K562 (cell line): ENCODE results near the gene CCL21. TPM values are rescaled to one million over a fixed set of nuclear protein-coding genes. Genes with fewer than 3 reads are reported as not detected.

Source experiments
- ATAC-seq: fragments of 200-7000 bp; cut with Tn5 transposase; 3 replicates; pipeline ENCODE4 v1.9.1; 2020; ENCODE audit warnings: moderate library complexity
- BruUV-seq: library from RNA; stranded (reverse); fragments of 400-500 nt; replicated peaks from 2 replicates; lab custom pipeline; 2021; lab: Mats Ljungman, UMichigan
- CTCF ChIA-PET: fragments of 300-600 bp; formaldehyde crosslinking; extraction: SDS; loops from one replicate; lab custom pipeline; 2021; ENCODE audit warnings: low intra/inter-chr PET ratio; lab: Yijun Ruan, JAX
- POLR2A ChIA-PET: fragments of 300-600, 350-650 bp; sonication (Branson Sonifier 250); formaldehyde crosslinking; extraction: SDS; loops from one replicate; lab custom pipeline; 2021; ENCODE audit warnings: antibody characterized with exemption, inconsistent platforms; lab: Yijun Ruan, JAX
- DNase-seq, 4 experiments: peaks; one replicate each; pipeline versions ENCODE4 v3.0.0 to v3.0.0-alpha.2; 2011 to 2018; ENCODE audit warnings: low spot score in 3 of 4, mixed read lengths in 3 of 4; ENCODE audit errors: extremely low read depth in 1 of 4
- FAIRE-seq: peaks from 2 replicates; lab custom pipeline; 2011; peaks lifted over from hg19 to GRCh38; lab: Jason Lieb, UNC
- H2AFZ ChIP-seq: 2 replicates; pipeline ENCODE4 v1.6.0; 2011; ENCODE audit warnings: low read depth, low read length, control low read depth, inconsistent platforms
- H3K27ac ChIP-seq: fragments of 200-600 bp; 3 replicates; pipeline ENCODE4 v1.8.0; 2011; ENCODE audit warnings: low read depth, mild to moderate bottlenecking, control low read depth, inconsistent platforms, low read length, moderate library complexity, mixed read lengths; ENCODE audit errors: extremely low read depth
- H3K27me3 ChIP-seq, 2 experiments: fragments of 300-600 bp in 1 of 2; 2 replicates in 1 of 2; 3 replicates in 1 of 2; pipeline versions ENCODE4 v1.6.0 to v1.8.0; 2011; ENCODE audit warnings: inconsistent platforms in 2 of 2, low read length in 2 of 2, mild to moderate bottlenecking in 1 of 2, mixed read lengths in 1 of 2, moderate library complexity in 1 of 2; ENCODE audit not compliant: control insufficient read depth in 2 of 2, insufficient read depth in 2 of 2
- H3K36me3 ChIP-seq: fragments of 300-600 bp; 3 replicates; pipeline ENCODE4 v1.8.0; 2011; ENCODE audit warnings: mild to moderate bottlenecking, low read length, inconsistent platforms; ENCODE audit not compliant: control insufficient read depth, insufficient read depth
- H3K4me1 ChIP-seq, 2 experiments: fragments of 200-600 bp in 1 of 2; replicated peaks in 1 of 2; 2 replicates in 1 of 2; 3 replicates in 1 of 2; pipeline versions ENCODE4 v1.5.1 to v1.8.0; 2011; ENCODE audit warnings: inconsistent platforms in 2 of 2, low read length in 2 of 2, mild to moderate bottlenecking in 1 of 2, mixed read lengths in 1 of 2, moderate library complexity in 1 of 2; ENCODE audit not compliant: control insufficient read depth in 2 of 2, insufficient read depth in 2 of 2
- H3K4me2 ChIP-seq: 2 replicates; pipeline ENCODE4 v1.6.1; 2011; ENCODE audit warnings: low read length, control low read depth, inconsistent platforms, mixed read lengths; ENCODE audit not compliant: insufficient read depth
- H3K4me3 ChIP-seq: fragments of 200-600 bp; sonication (generic), shearing (Covaris generic); 2 replicates; pipeline ENCODE4 v1.5.1; 2016; ENCODE audit warnings: control low read depth, inconsistent platforms
- H3K79me2 ChIP-seq: fragments of 200-600 bp; 3 replicates; pipeline ENCODE4 v1.8.0; 2011; ENCODE audit warnings: low read length, inconsistent platforms; ENCODE audit not compliant: control insufficient read depth, insufficient read depth
- H3K9ac ChIP-seq, 2 experiments: 2 replicates each; pipeline versions ENCODE4 v1.6.0 to v1.6.1; 2011; ENCODE audit warnings: low read depth in 2 of 2, low read length in 2 of 2, control low read depth in 1 of 2, inconsistent platforms in 1 of 2, mild to moderate bottlenecking in 1 of 2, mixed read lengths in 1 of 2; ENCODE audit not compliant: insufficient read depth in 1 of 2
- H3K9me1 ChIP-seq: one replicate; pipeline ENCODE4 v1.6.0; 2011; ENCODE audit warnings: inconsistent platforms, mild to moderate bottlenecking, low read length, moderate library complexity; ENCODE audit not compliant: control insufficient read depth, insufficient read depth
- H3K9me3 ChIP-seq: replicated peaks from 2 replicates; pipeline ENCODE4 v1.5.1; 2011; ENCODE audit warnings: low read depth, low read length, inconsistent platforms; ENCODE audit not compliant: control insufficient read depth, insufficient read depth
- H4K20me1 ChIP-seq: replicated peaks from 2 replicates; pipeline ENCODE4 v1.6.1; 2011; ENCODE audit warnings: low read length, inconsistent platforms, mixed read lengths; ENCODE audit not compliant: control insufficient read depth, insufficient read depth
- E2F3 ChIP-seq: fragments of 250-450 bp; sonication (Bioruptor Pico); IDR thresholded peaks from 2 replicates; pipeline ENCODE4 v1.4.0; 2020; ENCODE audit warnings: mild to moderate bottlenecking
- KDM1A ChIP-seq, 2 experiments: fragments of 450-650 bp; IDR thresholded peaks; 2 replicates each; pipeline ENCODE4 v1.6.1; 2016; ENCODE audit warnings: mild to moderate bottlenecking in 2 of 2
- NFATC3 ChIP-seq: fragments of 450-650 bp; IDR thresholded peaks from 2 replicates; pipeline ENCODE4 v1.6.1; 2017; ENCODE audit warnings: mild to moderate bottlenecking
- U2AF2 ChIP-seq: fragments of 200-400 bp; formaldehyde crosslinking; optimal IDR thresholded peaks from 2 replicates; pipeline ENCODE3; 2017; ENCODE audit warnings: low read depth, mild to moderate bottlenecking, low read length
- WGBS: fragments of 100-300 bp; shearing (Covaris generic); methylation state at CpG from one replicate; pipeline ENCODE4 v1.1.6; 2016; ENCODE audit warnings: low coverage, mixed read lengths; ENCODE audit not compliant: insufficient coverage; ENCODE audit errors: missing lambda C conversion rate; 5-methylcytosine and 5-hydroxymethylcytosine counted together
- in situ Hi-C: fragments of 300-500 bp; cut with MboI; formaldehyde crosslinking; loops from 4 replicates; pipeline ENCODE4 v1.15.0; 2018; ENCODE audit warnings: inconsistent platforms, mixed read lengths
- intact Hi-C: fragments of 100-400 bp; cut with micrococcal nuclease; formaldehyde crosslinking; loops from 2 replicates; pipeline ENCODE4 v1.14.2; 2022
- polyA plus RNA-seq, 8 experiments: library from polyadenylated mRNA; depleted of rRNA in 4 of 8; stranded (reverse) in 5 of 8; unstranded in 3 of 8; fragments of >200 nt; fragmentation: Nextera tagmentation in 2 of 8; fragmentation: Illumina TruSeq in 1 of 8; extraction: Ambion mirVana in 2 of 8; extraction: Trizol in 1 of 8; gene quantifications; 2 replicates each; pipeline versions ENCODE4 v1.2.1 to v1.2.3, GENCODE V29; 2011 to 2014; ENCODE audit warnings: inconsistent platforms in 1 of 8, missing spikeins in 1 of 8
- total RNA-seq, 7 experiments: library from RNA; depleted of rRNA in 6 of 7; stranded (reverse); fragments of >200 nt in 6 of 7; fragmentation: Illumina TruSeq in 2 of 7; extraction: Trizol in 2 of 7; gene quantifications; 2 replicates each; pipeline versions ENCODE4 v1.2.1 to v1.2.3, GENCODE V29; 2011 to 2021; ENCODE audit warnings: low replicate concordance in 1 of 7
- TF ChIP-seq, protein P1 (sequence below): IDR thresholded peaks from 2 replicates; pipeline ENCODE4 v1.6.1; 2011; ENCODE audit warnings: borderline replicate concordance, low read depth, mild to moderate bottlenecking, moderate library complexity, low read length; ENCODE audit not compliant: insufficient read depth, poor library complexity, severe bottlenecking

The CCL21 gene
- total and polyA plus RNA-seq, 9 of the 15 experiments (the other 6 are each of a cell fraction or from before 2014, with no cell fraction given) = not detected

DNA sequence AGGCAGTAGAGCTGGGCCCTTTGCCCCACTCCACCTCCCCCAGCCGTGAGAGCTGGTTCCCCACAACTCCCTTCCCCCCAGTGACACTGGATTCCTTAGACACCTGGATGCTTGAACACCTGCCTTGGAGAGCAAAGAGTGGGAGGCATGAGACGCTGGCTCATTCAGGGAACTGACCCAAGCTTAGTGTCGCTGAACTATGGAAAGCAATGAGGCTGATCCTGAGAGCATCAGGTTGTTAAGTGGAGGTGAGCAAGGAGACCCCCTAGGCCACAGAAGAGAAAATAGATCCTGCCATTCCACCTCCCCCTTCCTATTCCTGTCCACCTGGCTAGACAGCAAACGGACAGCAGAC is 20.8 kb downstream of the CCL21 start:
- Histone ChIP-seq H4K20me1 (peaks cover 3% of the 10 kb centered on the region; the same call in 1 of the 2 replicates), H3K4me3 (no peak overlapping the region), H3K9ac (no peak overlapping the region), H3K4me1 (no peaks in the 10 kb centered on the region), H3K27me3 (no peaks in the 10 kb centered on the region), H3K9me3 (no peaks in the 10 kb centered on the region), H3K27ac (no peak overlapping the region)
- ChIA-PET CTCF (no interaction called here), POLR2A (no interaction called here)
- no TSS peak for BruUV-seq
- no peak for FAIRE-seq
- intact Hi-C loops = no loop called here
- TF ChIP-seq KDM1A (IDR thresholded peaks at IDR 0.05) (no peak), NFATC3 (no peak), U2AF2 (no peak), E2F3 (CRISPR knock-in tag) (no peak)
- TF ChIP-seq, protein P1, sequence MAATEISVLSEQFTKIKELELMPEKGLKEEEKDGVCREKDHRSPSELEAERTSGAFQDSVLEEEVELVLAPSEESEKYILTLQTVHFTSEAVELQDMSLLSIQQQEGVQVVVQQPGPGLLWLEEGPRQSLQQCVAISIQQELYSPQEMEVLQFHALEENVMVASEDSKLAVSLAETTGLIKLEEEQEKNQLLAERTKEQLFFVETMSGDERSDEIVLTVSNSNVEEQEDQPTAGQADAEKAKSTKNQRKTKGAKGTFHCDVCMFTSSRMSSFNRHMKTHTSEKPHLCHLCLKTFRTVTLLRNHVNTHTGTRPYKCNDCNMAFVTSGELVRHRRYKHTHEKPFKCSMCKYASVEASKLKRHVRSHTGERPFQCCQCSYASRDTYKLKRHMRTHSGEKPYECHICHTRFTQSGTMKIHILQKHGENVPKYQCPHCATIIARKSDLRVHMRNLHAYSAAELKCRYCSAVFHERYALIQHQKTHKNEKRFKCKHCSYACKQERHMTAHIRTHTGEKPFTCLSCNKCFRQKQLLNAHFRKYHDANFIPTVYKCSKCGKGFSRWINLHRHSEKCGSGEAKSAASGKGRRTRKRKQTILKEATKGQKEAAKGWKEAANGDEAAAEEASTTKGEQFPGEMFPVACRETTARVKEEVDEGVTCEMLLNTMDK = no peak
- TF ChIP-seq, all 486 proteins: peak for 0
- H3K4me2 ChIP-seq = no peak overlapping the region
- WGBS = 22% methylated on average over 1 of the region's 4 CpGs
- in situ Hi-C loops = no loop called here
- no peak overlapping the region for H2AFZ ChIP-seq
- ATAC-seq (no peak), DNase-seq (no peak)
- no peaks in the 10 kb centered on the region for H3K9me1 ChIP-seq
- no peaks in the 10 kb centered on the region for H3K36me3 ChIP-seq
- H3K79me2 ChIP-seq = no peaks in the 10 kb centered on the region
